ENCODE results near the gene ADRA2C.

Gene ADRA2C

DNA sequence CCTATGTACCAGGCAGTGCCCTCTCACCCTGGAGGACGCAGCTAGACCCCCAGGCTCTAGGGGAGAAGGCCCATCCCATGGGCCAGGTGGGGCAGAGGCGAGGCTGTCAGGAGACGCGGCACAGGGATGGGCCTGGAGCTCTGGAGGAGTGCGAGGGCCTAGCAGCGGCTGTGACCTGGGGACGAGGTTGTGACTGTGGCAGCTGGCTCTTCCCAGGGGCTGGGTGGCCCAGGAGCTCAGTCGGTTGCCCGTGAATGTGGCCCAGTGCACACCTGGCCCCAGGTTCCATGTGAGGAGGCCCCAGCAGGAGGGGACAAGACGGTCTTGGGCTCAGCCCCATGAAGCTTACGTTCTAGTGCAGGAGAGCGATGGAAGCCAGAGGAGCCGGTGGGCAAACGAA is 31.0 kb upstream of the ADRA2C start:
- DNase-seq = no peak

GRCh38 chr4:3736290-3736689 is 29.9 kb upstream of the ADRA2C start:
- no peak for DNase-seq

- no peak for DNase-seq
These were observed 29.4 kb upstream of the ADRA2C start for GRCh38 chr4:3736806-3737205.

DNA sequence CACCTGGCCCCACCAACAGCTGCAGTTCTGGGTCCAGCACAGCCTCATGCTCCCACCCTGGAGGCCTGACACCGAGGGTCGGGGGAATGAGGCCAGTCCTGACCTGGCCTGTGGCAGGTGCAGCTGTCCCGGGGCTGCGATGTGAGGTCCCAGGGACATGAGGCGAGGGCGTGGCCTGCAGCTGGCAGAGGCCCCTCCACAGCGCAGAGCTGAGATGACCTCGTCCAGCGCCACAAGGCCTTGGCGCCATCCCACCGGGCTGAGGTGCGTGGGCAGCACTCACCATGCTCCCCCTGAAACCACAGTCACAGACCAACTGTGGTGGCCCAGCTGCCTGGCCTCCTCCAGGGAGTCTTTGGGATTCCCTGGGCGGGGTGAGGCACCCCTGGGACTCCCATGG is 26.6 kb upstream of the ADRA2C start:
- DNase-seq = no peak

- no peak for DNase-seq
These were observed 25.9 kb upstream of the ADRA2C start for GRCh38 chr4:3740256-3740655.

DNA sequence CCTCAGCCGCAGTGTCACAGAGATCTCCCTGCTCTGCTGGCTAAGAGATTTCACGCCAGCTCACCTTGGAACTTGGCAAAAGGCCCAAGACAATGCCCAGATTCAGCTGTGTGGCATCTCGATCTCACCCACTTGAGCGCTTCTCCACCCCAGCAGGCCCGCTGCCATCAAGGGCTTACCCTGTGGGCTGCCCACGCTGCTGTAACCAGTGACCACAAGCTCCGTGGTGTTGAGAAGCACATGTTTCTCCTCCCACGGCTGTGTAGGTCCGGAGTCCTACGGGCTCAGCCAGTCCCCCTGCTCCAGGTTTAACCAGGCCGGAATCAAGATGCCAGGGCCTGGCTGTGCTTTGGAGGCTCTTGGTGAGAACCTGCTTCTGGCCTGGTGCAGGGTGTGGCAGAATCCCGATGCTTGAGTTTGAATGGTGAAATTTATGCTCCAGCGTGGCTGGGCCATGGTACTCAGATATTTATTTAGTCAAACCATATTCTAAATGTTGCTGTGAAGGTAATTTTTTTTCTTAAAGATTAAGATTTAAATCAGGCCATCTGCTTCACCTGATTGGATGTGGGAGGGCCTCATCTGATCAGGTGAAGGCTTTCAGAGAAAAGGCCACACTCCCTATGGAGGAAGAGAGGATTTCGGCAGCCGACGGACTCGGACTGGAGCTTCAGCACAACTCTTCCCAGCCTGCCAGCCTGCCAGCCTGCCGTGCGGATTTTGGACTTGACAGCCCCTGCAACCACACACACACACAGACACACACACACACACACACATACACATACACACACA is 24.8 kb upstream of the ADRA2C start:
- DNase-seq = no peak

- DNase-seq = no peak
These were observed 23.6 kb upstream of the ADRA2C start for GRCh38 chr4:3742610-3743009.

- no peak for DNase-seq
These were observed 22.0 kb upstream of the ADRA2C start for GRCh38 chr4:3744232-3744631.

- no peak for DNase-seq
These were observed 21.3 kb upstream of the ADRA2C start for GRCh38 chr4:3744901-3745300.

- no peak for DNase-seq
These were observed 20.1 kb upstream of the ADRA2C start for GRCh38 chr4:3745886-3746656.

- no peak for DNase-seq
These were observed 19.2 kb upstream of the ADRA2C start for GRCh38 chr4:3746701-3747580.

DNA sequence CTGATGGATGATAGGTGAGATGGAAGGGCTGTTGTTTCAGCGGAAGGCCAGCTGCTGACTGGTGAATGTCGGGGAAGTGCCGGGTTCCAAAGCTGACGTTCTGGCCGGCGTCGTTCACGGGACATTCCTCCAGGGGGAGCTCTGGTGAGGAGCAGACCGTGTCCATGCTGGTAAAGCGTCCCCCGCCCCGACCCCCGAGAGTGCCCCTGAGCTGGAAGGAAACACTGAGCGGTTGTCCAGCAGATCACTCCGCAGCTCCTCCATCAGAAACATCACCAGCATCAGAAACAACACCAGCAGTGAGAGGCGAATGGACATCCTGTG is 18.6 kb upstream of the ADRA2C start:
- DNase-seq = no peak

GRCh38 chr4:3748136-3748898 is 17.9 kb upstream of the ADRA2C start:
- no peak for DNase-seq

- DNase-seq = no peak
These were observed 17.1 kb upstream of the ADRA2C start for GRCh38 chr4:3749081-3749480.

DNA sequence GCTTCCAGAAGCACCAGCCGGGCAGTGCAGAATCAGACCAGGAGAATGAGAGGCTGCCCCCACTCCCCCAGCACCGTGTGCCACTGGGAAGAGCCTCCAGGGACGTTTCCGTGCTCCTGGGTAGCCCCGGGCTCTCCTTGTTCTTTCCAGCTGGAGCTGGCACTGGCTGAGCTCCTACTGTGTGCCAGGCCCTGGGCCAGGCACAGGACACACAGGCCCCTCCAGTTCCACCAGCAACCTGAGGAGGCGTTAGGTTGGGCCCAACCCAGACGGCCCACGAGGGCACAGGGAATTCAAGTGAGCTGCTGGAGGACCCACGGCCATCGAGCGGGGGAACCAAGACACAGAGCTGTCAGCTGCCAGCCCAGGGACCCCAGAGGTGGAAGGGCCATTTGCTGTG is 15.9 kb upstream of the ADRA2C start:
- DNase-seq = no peak

DNA sequence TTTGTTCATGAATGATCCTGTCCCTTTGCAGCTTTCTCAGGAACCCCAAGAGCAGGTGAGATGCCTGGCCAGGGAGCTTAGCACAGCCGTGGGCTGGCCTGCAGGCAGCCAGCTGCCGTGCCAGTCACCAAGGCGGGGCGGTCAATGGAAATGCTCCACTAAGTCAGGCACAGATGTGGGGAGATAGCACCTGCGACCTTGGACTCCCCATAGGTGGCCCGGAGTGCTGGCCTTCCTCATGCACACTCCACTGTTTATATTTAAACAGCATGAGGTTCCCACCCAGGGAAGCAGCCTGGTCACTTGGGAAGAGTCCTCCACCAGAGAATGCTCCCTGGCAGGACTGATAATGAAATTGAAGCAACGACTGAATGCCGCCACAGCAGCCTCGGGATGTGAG is 14.2 kb upstream of the ADRA2C start:
- DNase-seq = no peak

DNA sequence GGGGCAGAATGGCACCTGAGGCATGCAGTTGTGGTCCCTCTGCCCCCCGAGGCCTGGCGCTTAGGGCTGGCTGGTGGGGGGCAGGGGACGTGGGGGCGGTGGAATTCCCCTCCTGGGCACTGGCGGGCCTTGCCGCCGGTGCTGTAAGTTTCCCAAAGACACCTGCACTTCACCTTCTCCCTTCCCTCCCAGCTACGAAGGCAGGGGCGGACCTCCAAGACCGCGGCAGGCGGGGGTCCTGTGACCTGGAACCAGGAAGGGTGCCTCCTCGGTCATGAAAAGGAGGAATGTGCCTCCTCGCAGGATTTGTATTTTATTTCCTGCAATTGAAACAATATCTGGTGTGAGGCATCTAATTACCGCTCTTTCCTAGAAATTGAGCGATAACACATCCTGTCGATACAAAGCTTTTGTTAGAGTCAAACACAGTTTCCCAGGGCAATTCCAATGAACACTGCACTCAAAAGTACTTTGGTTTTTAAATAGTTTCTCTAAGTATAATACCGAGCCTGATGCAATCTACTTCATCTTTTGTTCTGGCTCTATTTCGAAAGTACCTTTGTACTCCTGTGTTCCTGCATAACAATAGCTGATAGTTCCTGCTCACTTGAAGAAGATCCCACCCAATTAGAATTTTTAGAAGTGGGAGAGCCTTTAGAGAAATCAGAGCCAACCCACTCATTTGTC is 12.3 kb upstream of the ADRA2C start:
- no peak for DNase-seq

DNA sequence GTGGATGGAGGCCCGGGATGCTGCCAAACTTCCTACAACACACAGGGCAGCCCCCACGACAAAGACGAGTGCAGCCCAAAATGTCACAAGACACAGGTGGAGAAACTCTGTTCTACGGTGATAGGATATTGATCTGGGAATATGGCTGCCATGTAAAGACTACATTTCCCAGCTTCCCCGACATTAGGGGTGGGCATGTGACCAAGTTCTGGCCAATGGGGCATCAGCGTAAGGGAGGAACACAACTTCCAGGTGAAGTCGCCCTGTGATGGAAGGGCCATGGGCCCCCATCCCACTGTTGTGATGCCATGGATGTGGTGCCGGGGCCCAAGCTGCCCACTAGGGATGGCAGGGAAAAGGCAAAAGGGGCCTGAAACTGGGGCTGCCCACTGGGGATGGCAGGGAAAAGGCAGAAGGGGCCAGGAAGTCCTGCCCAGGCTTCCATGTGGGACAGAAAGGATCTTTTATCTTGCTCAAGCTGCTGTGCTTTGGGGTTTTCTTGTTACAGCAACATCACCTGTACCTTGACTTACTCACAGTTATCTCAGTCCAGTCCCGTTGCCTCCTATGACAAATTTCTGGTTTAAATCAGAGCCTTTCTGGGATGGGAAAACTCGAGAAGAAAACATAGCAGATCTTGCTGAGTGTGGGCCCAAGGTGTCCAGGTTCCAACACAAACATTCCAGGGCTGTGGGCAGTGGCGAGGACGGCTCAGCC is 9.7 kb upstream of the ADRA2C start:
- DNase-seq = no peak

DNA sequence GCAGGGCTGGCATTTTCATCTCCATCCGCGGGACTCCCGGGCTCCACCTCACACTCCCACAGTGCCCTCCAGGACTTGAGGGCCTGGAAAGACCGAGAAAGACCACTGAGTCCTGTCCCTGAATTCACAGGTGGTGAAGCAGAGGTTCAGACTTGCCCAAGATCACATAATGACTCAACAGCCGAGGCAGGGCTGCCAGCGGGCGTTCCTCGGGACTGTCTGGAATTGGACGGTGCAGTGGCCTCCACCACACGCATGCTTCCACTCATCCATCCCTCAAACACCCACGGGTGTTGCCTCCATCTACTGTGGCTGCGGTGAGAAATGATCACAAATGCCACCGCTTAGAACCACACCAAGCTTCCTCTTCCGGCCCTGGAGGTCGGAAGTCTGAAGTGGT is 6.9 kb upstream of the ADRA2C start:
- no peak for DNase-seq

- DNase-seq = no peak
These were observed 5.8 kb upstream of the ADRA2C start for GRCh38 chr4:3760346-3760745.

- DNase-seq = no peak
These were observed 5.3 kb upstream of the ADRA2C start for GRCh38 chr4:3760841-3761240.

DNA sequence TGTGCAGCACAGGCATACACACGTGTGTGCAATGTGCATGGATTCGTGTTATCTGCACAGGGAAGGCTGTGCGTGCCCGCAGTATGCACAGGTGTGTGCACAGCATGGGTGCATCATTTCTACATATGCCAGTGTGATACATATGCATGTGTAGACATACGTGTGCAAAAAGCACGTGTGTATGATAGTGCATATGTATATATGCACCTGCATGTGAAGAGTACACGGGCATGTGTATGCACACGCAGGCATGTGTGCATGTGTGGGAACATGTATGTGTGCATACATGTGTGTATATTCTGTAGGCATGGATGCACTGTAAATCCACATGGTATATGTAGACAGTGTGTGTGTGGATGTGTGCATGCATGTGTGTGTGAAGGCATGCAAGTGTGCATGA is 3.9 kb upstream of the ADRA2C start:
- no peak for DNase-seq
